Measurements from ENCODE around the gene ANKRD60. TPM values are rescaled to one million over a fixed set of nuclear protein-coding genes. Genes with fewer than 3 reads are reported as not detected.

The ANKRD60 gene
- polyA plus RNA-seq, 1 experiment, result not detected

DNA sequence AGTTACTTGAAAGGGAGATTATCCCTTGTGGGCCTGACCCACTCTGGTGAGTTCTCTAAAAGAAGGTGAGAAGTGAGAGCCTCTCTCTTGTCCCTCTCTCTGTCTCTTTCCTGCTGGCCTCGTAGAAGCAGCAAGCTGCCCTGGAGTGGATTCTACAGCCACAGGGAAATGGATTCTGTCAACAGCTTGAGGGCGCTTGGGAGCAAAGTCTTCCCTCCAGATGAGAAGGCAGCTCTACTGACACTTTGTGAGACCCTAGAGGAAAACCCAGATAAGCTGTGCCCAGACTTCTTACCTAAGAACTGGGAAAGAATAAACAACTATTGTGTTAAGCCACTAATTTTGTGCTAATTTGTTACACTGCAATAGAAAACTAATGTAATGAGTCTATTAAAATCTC is 39.9 kb downstream of the ANKRD60 start:
- TF ChIP-seq, protein P1, sequence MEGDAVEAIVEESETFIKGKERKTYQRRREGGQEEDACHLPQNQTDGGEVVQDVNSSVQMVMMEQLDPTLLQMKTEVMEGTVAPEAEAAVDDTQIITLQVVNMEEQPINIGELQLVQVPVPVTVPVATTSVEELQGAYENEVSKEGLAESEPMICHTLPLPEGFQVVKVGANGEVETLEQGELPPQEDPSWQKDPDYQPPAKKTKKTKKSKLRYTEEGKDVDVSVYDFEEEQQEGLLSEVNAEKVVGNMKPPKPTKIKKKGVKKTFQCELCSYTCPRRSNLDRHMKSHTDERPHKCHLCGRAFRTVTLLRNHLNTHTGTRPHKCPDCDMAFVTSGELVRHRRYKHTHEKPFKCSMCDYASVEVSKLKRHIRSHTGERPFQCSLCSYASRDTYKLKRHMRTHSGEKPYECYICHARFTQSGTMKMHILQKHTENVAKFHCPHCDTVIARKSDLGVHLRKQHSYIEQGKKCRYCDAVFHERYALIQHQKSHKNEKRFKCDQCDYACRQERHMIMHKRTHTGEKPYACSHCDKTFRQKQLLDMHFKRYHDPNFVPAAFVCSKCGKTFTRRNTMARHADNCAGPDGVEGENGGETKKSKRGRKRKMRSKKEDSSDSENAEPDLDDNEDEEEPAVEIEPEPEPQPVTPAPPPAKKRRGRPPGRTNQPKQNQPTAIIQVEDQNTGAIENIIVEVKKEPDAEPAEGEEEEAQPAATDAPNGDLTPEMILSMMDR (IDR thresholded peaks at IDR 0.05; ENCODE audit: insufficient read depth, low read depth, low read length), result no peak
- DNase-seq (ENCODE audit: low read depth), result no peak
- ChIA-PET CTCF (interaction anchor here (1.8 to 3.1 kb wide), 2 partner anchors 8 to 20 kb away, joined by 6 to 14 read pairs; no protein-coding TSS in a partner anchor), POLR2A (interaction anchor here (0.7 kb wide), 1 partner anchor 603 kb away, joined by 13 read pairs; no protein-coding TSS in a partner anchor)
- Histone ChIP-seq H3K36me3 (ENCODE audit: control insufficient read depth, insufficient read depth, low read length) (no peaks in the 10 kb centered on the region), H3K27me3 (ENCODE audit: control insufficient read depth, insufficient read depth, low read length) (peaks cover 5% of the 10 kb centered on the region; the same call in 1 of the 2 replicates), H3K4me3 (ENCODE audit: low read depth, low read length) (no peak overlapping the region)

- no peak overlapping the region for H3K4me3 ChIP-seq (ENCODE audit: low read depth, low read length)
- TF ChIP-seq, protein P1 (IDR thresholded peaks at IDR 0.05; ENCODE audit: insufficient read depth, low read depth, low read length), result no peak
- ChIA-PET POLR2A (no interaction called here), CTCF (interaction anchor here (0.7 to 2.5 kb wide), 6 partner anchors 12 to 676 kb away, joined by 3 to 14 read pairs (median 3); no protein-coding TSS in a partner anchor)
- H3K36me3 ChIP-seq (ENCODE audit: control insufficient read depth, insufficient read depth, low read length), result no peaks in the 10 kb centered on the region
- DNase-seq (ENCODE audit: low read depth), result no peak
- peaks cover 12% of the 10 kb centered on the region; the same call in 1 of the 2 replicates for H3K27me3 ChIP-seq (ENCODE audit: control insufficient read depth, insufficient read depth, low read length)
Measured at GRCh38 chr20:58184984-58185383, 43.5 kb downstream of the ANKRD60 start.

- Histone ChIP-seq H3K27me3 (ENCODE audit: control insufficient read depth, insufficient read depth, low read length) (peaks cover 12% of the 10 kb centered on the region; the same call in 1 of the 2 replicates), H3K36me3 (ENCODE audit: control insufficient read depth, insufficient read depth, low read length) (no peaks in the 10 kb centered on the region), H3K4me3 (ENCODE audit: low read depth, low read length) (no peak overlapping the region)
- CTCF ChIA-PET, result interaction anchor here (0.7 to 2.5 kb wide), 4 partner anchors 11 to 530 kb away, joined by 3 to 14 read pairs (median 3); no protein-coding TSS in a partner anchor
- TF ChIP-seq, protein P1 (IDR thresholded peaks at IDR 0.05; ENCODE audit: insufficient read depth, low read depth, low read length), result no peak
- no peak for DNase-seq (ENCODE audit: low read depth)
- POLR2A ChIA-PET, result no interaction called here
Measured at GRCh38 chr20:58184063-58184462, 44.4 kb downstream of the ANKRD60 start.

DNA sequence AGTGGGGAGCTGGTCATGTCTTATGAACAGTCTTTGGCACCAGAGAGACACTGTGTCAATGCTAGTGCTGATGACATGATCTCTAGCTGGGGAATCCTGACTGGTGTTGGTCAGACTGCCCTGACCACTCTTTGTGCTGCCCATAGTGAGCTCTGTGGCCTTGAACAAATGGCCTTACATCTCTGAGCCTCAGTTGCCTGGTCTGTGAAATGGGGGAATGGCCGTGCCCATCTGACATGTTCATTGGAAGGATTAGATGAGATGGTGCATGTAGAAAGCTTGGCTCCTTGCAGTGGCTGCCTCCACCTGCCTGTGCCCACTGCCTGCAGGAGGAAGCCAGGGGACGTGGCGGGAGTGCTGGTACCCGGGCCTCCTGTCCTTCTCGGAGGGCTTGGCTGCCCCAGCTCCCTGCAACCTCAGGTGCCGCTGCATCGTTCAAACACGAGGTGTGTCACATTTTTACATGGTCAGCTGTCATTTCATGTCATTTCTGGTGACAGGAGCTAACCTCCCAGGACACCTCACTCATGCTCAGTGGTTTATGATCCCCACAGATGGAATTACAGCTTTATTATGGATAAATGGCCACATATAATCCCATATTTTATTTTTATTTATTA is 45.8 kb downstream of the ANKRD60 start:
- H3K36me3 ChIP-seq (ENCODE audit: control insufficient read depth, insufficient read depth, low read length), result no peaks in the 10 kb centered on the region
- CTCF ChIA-PET, result interaction anchor here (0.9 to 5.1 kb wide), 10 partner anchors 9 to 585 kb away, joined by 3 to 47 read pairs (median 4); no protein-coding TSS in a partner anchor
- TF ChIP-seq, protein P1 (IDR thresholded peaks at IDR 0.05; ENCODE audit: insufficient read depth, low read depth, low read length), result no peak
- H3K27me3 ChIP-seq (ENCODE audit: control insufficient read depth, insufficient read depth, low read length), result peaks cover 13% of the 10 kb centered on the region
- DNase-seq (ENCODE audit: low read depth), result no peak
- POLR2A ChIA-PET, result no interaction called here
- no peak overlapping the region for H3K4me3 ChIP-seq (ENCODE audit: low read depth, low read length)

- ChIA-PET CTCF (interaction anchor here (0.6 to 5.1 kb wide), 33 partner anchors 10 to 684 kb away, joined by 3 to 47 read pairs (median 4); partner anchors contain the start of gene ZBP1), POLR2A (no interaction called here)
- Histone ChIP-seq H3K27me3 (ENCODE audit: control insufficient read depth, insufficient read depth, low read length) (peaks cover 11% of the 10 kb centered on the region), H3K36me3 (ENCODE audit: control insufficient read depth, insufficient read depth, low read length) (no peaks in the 10 kb centered on the region), H3K4me3 (ENCODE audit: low read depth, low read length) (peak overlapping the region; percentile 21; the same call in 1 of the 2 replicates)
- no peak for DNase-seq (ENCODE audit: low read depth)
- TF ChIP-seq, protein P1 (IDR thresholded peaks at IDR 0.05; ENCODE audit: insufficient read depth, low read depth, low read length), result peak; percentile 82
Measured at GRCh38 chr20:58179432-58180099, 48.9 kb downstream of the ANKRD60 start.
